Measurements from ENCODE around the gene GALK2.
A peak's percentile ranks its signal among the peaks of the same experiment; 100 is the strongest.
"Not testable (repeated sequence)": the region's sequence is repeated elsewhere in the genome, so short reads cannot be mapped to it uniquely, and the experiment has no call there.

The GALK2 gene

GRCh38 chr15:49339656-49340055 lies 169.6 kb downstream of the GALK2 start:
- no peak for DNase-seq (ENCODE audit: low read depth)

GRCh38 chr15:49343546-49343945 lies 173.5 kb downstream of the GALK2 start:
- DNase-seq (ENCODE audit: low read depth): no peak

GRCh38 chr15:49354439-49354838 lies 184.4 kb downstream of the GALK2 start:
- DNase-seq (ENCODE audit: low read depth): not testable (repeated sequence)

GRCh38 chr15:49361370-49361769 lies 191.3 kb downstream of the GALK2 start:
- no peak for DNase-seq (ENCODE audit: low read depth)

GRCh38 chr15:49366496-49366895 lies 196.4 kb downstream of the GALK2 start:
- DNase-seq (ENCODE audit: low read depth): no peak

GRCh38 chr15:49370782-49371181 lies 200.7 kb downstream of the GALK2 start:
- DNase-seq (ENCODE audit: low read depth): peak; percentile 46

GRCh38 chr15:49372366-49372765 lies 202.3 kb downstream of the GALK2 start:
- no peak for DNase-seq (ENCODE audit: low read depth)

- no peak for DNase-seq (ENCODE audit: low read depth)
These were observed 209.9 kb downstream of the GALK2 start for GRCh38 chr15:49379996-49380395.

- DNase-seq (ENCODE audit: low read depth): peak; percentile 6
These were observed 210.9 kb downstream of the GALK2 start for GRCh38 chr15:49380912-49381311.
